ENCODE data around the gene ZBTB16. TPM values are rescaled to one million over a fixed set of nuclear protein-coding genes. Genes with fewer than 3 reads are reported as not detected.

Gene ZBTB16
- polyA plus RNA-seq, 1 donor (not counting 4 experiments of a cell fraction or from before 2014, with no cell fraction given), result 0.18 TPM

DNA sequence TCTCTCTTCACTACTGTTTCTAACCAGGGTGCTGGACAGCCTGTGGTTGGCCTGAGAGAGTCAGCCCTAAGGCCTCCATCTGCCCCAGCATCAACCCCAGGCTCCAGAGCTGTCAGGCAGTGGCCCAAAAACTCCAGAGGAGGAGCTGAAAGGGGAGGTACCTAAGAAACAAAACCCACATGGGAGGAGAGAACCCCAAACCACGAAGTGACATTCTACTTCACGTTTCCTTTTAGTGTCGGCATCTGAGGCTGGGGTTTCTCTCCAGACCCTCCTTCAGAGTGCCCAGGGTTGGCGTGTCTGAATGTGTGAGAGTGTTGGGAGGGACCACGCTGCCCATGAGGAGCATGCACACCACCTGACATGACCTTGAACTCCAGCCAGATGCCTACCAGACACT, 166.8 kb downstream of the ZBTB16 start:
- Histone ChIP-seq H3K9ac (ENCODE audit: control insufficient read depth, extremely low read depth, insufficient read depth, low read length) (no peak overlapping the region), H3K9me3 (ENCODE audit: control insufficient read depth, low read depth, low read length) (no peaks in the 10 kb centered on the region), H4K20me1 (ENCODE audit: control insufficient read depth, extremely low read depth, insufficient read depth, low read length) (no peaks in the 10 kb centered on the region), H3K79me2 (ENCODE audit: control insufficient read depth, insufficient read depth, low read length) (no peaks in the 10 kb centered on the region), H3K4me2 (ENCODE audit: control insufficient read depth, extremely low read depth, insufficient read depth, low read depth, low read length) (no peak overlapping the region), H3K27ac (ENCODE audit: control insufficient read depth, insufficient read depth, low read length) (no peak overlapping the region), H2AFZ (ENCODE audit: control insufficient read depth, low read length) (no peak overlapping the region), H3K4me1 (ENCODE audit: control insufficient read depth, extremely low read depth, insufficient read depth, low read length) (no peaks in the 10 kb centered on the region), H3K27me3 (ENCODE audit: control insufficient read depth, extremely low read depth, insufficient read depth, low read length) (peaks cover 14% of the 10 kb centered on the region), H3K36me3 (ENCODE audit: control insufficient read depth in 2 of 2, extremely low read depth in 1 of 2, insufficient read depth in 2 of 2, low read length in 2 of 2) (no peaks in the 10 kb centered on the region), H3K4me3 (ENCODE audit: control insufficient read depth in 2 of 3, extremely low read depth in 1 of 3, insufficient read depth in 2 of 3, low read depth in 1 of 3, low read length in 3 of 3) (no peak overlapping the region), H3K9me1 (ENCODE audit: control insufficient read depth, extremely low read depth, insufficient read depth, low read length) (no peaks in the 10 kb centered on the region)
- dilution Hi-C loops (cut with MboI; ENCODE audit: extremely low pct_ligation_motif_present, low sequenced_read_pairs), result no loop called here
- no peak for TF ChIP-seq EZH2 (IDR thresholded peaks at IDR 0.05; ENCODE audit: low read length)
- FAIRE-seq (no peak), DNase-seq (ENCODE audit: low read depth, low spot score) (no peak)

DNA sequence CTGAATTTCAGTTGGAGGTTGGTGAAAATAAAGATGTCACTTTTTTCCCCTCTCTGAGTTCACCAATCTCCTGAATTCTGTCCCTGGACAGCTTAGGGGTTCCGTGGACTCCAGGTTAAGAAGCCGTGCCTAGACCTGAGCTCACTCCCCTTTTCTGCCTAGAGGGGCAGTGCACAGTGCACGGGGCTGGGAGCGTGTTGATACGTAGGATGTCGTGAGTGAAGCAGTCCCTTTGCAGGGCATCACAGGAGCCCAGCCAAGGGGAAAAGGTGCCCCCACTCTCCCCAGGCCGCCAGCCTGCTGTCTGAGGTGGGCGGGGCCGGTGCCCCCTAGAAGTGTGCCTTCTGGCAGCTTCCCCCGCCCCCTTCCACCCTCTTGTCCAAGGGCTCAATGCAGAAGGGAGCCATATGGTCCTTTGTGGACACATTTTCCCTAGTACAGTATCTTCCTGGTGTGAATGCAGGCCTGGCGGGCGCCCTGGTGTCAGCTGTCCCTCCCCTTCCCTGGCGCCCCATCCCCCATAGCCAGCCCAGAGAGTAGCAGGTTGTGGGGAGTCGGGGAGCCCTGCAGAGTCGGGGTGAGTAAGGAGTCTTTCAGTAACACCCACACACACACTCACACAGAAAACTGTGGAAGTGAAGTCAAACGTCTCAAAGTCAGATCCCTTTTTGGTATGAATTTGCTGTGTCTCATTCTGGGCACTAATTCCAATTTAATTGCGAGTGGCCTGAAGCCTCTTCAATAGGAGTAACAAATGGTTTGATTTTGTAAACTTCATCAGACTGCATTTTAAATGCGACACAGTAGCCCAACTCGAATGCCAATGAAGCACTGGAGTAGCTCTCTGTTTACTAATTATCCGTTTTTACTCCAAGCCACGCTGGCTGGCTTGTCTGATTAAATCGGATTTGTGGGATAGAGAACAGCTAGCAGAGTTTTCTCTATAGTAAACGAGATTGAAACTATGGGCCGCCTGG, 169.2 kb downstream of the ZBTB16 start:
- H3K36me3 ChIP-seq (ENCODE audit: control insufficient read depth in 2 of 2, extremely low read depth in 1 of 2, insufficient read depth in 2 of 2, low read length in 2 of 2), result no peaks in the 10 kb centered on the region
- H4K20me1 ChIP-seq (ENCODE audit: control insufficient read depth, extremely low read depth, insufficient read depth, low read length), result no peaks in the 10 kb centered on the region
- no peaks in the 10 kb centered on the region for H3K9me1 ChIP-seq (ENCODE audit: control insufficient read depth, extremely low read depth, insufficient read depth, low read length)
- no peaks in the 10 kb centered on the region for H3K79me2 ChIP-seq (ENCODE audit: control insufficient read depth, insufficient read depth, low read length)
- H3K9ac ChIP-seq (ENCODE audit: control insufficient read depth, extremely low read depth, insufficient read depth, low read length), result no peak overlapping the region
- no peak for DNase-seq (ENCODE audit: low read depth, low spot score)
- no peaks in the 10 kb centered on the region for H3K4me1 ChIP-seq (ENCODE audit: control insufficient read depth, extremely low read depth, insufficient read depth, low read length)
- H3K27ac ChIP-seq (ENCODE audit: control insufficient read depth, insufficient read depth, low read length), result no peak overlapping the region
- dilution Hi-C loops (cut with MboI; ENCODE audit: extremely low pct_ligation_motif_present, low sequenced_read_pairs), result no loop called here
- H3K27me3 ChIP-seq (ENCODE audit: control insufficient read depth, extremely low read depth, insufficient read depth, low read length), result peaks cover 28% of the 10 kb centered on the region
- H3K4me2 ChIP-seq (ENCODE audit: control insufficient read depth, extremely low read depth, insufficient read depth, low read depth, low read length), result no peak overlapping the region
- H3K9me3 ChIP-seq (ENCODE audit: control insufficient read depth, low read depth, low read length), result no peaks in the 10 kb centered on the region
- H2AFZ ChIP-seq (ENCODE audit: control insufficient read depth, low read length), result no peak overlapping the region
- H3K4me3 ChIP-seq (ENCODE audit: control insufficient read depth in 2 of 3, extremely low read depth in 1 of 3, insufficient read depth in 2 of 3, low read depth in 1 of 3, low read length in 3 of 3), result no peak overlapping the region
- FAIRE-seq, result no peak
- TF ChIP-seq EZH2 (IDR thresholded peaks at IDR 0.05; ENCODE audit: low read length), result no peak
- TF ChIP-seq, protein P1, sequence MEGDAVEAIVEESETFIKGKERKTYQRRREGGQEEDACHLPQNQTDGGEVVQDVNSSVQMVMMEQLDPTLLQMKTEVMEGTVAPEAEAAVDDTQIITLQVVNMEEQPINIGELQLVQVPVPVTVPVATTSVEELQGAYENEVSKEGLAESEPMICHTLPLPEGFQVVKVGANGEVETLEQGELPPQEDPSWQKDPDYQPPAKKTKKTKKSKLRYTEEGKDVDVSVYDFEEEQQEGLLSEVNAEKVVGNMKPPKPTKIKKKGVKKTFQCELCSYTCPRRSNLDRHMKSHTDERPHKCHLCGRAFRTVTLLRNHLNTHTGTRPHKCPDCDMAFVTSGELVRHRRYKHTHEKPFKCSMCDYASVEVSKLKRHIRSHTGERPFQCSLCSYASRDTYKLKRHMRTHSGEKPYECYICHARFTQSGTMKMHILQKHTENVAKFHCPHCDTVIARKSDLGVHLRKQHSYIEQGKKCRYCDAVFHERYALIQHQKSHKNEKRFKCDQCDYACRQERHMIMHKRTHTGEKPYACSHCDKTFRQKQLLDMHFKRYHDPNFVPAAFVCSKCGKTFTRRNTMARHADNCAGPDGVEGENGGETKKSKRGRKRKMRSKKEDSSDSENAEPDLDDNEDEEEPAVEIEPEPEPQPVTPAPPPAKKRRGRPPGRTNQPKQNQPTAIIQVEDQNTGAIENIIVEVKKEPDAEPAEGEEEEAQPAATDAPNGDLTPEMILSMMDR (optimal IDR thresholded peaks at IDR 0.05 in 1 of 3, IDR thresholded peaks at IDR 0.05 in 1 of 3, conservative IDR thresholded peaks at IDR 0.05 in 1 of 3; ENCODE audit: extremely low read depth in 1 of 3, insufficient read depth in 2 of 3, low read length in 3 of 3), result no peak
